ENCODE data around the gene ELMO1. TPM values are rescaled to one million over a fixed set of nuclear protein-coding genes. Genes with fewer than 3 reads are reported as not detected.

The ELMO1 gene
- total and polyA plus RNA-seq, 2 of the 13 experiments (the other 11 are each of a cell fraction or from before 2014, with no cell fraction given), result 0.11 to 0.17 TPM

GRCh38 chr7:37032258-37032601, 416.4 kb downstream of the ELMO1 start (continued):
- TF ChIP-seq JUN (CRISPR knock-in tag; IDR thresholded peaks at IDR 0.05) (peak; percentile 2; the same call in 1 of the 2 replicates), SKIL (CRISPR knock-in tag; IDR thresholded peaks at IDR 0.05; ENCODE audit: borderline replicate concordance) (no peak), HNF1B (CRISPR knock-in tag; IDR thresholded peaks at IDR 0.05) (0 out of 2 replicates have a peak, but pooled peaks have one; percentile 24), KDM5B (CRISPR knock-in tag; IDR thresholded peaks at IDR 0.05; ENCODE audit: borderline replicate concordance) (no peak), ATF4 (CRISPR knock-in tag; IDR thresholded peaks at IDR 0.05) (0 out of 4 replicates have a peak, but pooled peaks of 1 of the 2 experiments have one; percentile 4), ZNF670 (CRISPR knock-in tag; IDR thresholded peaks at IDR 0.05; ENCODE audit: borderline replicate concordance) (0 out of 2 replicates have a peak, but pooled peaks have one; percentile 2)

Measured in HepG2 (cell line).